GM18873 (cell line): Measurements from ENCODE around the gene PLS3.

Experiments
- ATAC-seq: cut with Tn5 transposase; IDR thresholded peaks from one replicate; pipeline ENCODE4 v1.9.1; 2021; ENCODE audit warnings: mild to moderate bottlenecking, moderate library complexity, moderate number of reproducible peaks; ENCODE audit not compliant: unreplicated experiment, low FRiP score

The PLS3 gene

DNA sequence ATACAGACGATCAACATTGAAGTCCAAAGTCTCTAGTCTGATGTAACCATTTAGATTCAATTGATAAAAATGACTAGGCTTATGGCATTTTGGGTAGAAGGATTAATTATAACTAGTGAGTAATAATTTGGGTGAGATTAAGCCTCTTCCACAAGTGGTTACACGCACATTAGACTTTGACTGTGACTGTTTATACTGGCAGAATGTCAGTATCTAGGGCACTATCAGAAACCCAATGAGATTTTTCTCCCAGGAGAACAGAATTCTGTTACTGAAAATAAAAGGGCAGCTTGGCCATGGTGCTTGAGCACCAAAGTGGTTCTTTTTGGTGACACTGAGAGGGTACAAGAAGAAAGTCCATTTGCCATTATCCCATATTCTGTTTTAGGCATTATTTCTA is 3.3 kb downstream of the PLS3 start:
- ATAC-seq = no peak

DNA sequence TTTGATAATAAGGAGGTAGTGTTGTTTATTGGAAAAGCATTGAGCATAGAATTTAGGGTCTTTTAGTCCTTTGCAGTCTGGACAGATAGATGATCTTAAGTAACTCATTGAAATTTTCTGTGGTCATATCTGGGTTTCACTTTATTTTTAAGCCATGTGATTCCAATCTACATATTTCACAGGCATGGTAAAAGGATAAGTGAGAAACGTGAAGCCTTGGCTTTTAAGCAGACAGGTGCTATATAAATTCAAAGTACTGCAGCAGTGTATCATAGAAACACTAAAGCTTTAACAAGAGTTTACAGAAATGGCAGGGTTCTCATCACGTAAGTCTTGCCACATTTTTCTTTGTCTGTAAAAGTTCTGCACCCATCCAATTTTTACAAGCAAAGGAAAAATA is 4.9 kb downstream of the PLS3 start:
- no peak for ATAC-seq

DNA sequence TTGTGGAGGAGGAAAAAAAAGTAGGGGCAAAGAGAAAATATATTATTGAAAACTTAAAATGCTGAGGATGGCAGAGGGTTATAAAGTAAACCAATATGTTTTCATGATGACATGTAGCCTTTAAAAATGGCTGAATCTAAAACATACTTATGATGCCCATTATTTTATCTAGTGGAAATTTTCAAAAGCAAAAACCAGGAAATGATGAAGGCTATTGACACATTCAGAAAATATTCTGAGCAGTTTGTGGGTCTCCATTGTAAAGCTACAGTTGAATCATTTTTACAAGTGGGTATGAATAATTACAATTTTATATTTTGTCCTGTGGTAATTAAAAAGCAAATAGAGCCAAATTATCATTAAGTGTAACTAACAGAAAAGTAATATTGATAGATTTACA is 10.7 kb downstream of the PLS3 start:
- no peak for ATAC-seq

DNA sequence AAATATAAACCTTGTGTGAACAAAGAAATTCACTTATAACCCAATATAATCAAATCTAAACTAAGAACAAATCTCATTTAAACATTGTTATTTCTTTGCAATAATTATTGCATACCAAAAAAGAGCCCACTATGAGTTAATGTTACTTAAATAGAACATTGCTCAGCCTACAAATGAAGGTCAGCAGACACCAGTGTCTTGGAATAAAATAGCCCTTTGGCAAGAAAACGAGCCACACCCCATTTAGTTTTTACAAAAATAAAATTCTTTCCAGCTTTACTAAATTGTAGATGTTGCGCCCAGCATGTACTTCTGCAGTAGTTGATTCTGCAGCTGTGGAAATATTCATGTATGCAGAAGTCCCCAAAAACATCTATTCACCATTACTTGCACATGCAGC is 12.2 kb downstream of the PLS3 start:
- no peak for ATAC-seq

DNA sequence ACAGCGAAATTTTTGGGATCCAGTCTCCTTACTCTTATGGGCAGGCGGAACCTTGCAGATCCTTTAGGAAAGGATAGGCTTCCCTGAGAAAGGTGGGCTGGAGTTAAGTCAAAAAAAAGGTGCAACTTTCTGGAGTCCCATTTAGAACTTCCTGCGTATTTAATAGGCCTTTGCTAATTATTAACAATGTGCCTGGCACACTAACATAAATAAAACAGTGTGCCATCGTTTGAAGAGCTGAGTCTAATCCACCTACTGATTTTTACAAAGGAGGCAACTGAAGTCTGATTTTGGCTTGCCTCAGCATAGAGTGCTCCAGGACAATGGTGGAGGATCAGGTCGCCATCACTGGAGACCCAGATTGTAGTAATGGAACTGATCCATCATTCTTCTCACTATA is 15.7 kb downstream of the PLS3 start:
- ATAC-seq = no peak

DNA sequence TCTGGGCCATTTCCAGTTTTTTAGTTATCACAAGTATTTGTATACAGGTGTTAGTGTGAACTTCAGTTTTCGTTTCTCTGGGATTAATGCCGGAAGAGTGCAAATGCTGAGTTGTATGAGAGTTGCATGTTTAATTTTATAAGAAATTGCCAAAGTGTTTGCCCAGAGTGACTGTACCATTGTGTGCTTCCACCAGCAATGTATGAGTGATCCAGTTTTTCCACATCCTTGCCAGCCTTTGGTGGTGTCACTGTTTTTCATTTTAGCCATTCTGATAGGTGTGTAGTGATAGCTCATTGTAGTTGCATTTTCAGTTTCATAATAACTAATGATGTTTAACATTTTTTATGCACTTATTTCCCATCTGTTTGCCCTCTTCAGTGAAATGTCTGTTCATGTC is 18.4 kb downstream of the PLS3 start:
- ATAC-seq = no peak

DNA sequence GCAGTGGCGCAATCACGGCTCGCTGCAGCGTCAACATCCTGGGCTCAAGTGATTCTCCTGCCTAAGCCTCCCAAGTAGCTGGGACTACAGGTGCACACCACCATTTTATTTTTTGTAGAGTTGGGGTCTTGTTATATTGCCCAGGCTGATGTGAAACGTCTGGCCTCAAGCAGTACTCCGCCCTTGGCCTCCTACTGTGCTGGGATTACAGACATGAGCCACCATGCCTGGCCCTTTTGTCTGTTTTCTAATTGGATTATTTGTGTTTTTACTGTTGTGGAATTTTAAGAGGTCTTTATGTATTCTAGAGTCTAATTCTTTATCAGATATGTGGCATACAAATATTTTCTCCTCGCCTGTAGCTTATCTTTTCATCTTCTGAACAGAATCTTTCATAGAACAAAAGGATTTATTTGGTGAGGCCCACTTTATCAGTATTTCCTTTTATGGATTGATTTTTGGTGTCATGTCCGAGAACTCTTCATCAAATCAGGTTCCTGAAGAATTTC is 18.9 kb downstream of the PLS3 start:
- no peak for ATAC-seq

DNA sequence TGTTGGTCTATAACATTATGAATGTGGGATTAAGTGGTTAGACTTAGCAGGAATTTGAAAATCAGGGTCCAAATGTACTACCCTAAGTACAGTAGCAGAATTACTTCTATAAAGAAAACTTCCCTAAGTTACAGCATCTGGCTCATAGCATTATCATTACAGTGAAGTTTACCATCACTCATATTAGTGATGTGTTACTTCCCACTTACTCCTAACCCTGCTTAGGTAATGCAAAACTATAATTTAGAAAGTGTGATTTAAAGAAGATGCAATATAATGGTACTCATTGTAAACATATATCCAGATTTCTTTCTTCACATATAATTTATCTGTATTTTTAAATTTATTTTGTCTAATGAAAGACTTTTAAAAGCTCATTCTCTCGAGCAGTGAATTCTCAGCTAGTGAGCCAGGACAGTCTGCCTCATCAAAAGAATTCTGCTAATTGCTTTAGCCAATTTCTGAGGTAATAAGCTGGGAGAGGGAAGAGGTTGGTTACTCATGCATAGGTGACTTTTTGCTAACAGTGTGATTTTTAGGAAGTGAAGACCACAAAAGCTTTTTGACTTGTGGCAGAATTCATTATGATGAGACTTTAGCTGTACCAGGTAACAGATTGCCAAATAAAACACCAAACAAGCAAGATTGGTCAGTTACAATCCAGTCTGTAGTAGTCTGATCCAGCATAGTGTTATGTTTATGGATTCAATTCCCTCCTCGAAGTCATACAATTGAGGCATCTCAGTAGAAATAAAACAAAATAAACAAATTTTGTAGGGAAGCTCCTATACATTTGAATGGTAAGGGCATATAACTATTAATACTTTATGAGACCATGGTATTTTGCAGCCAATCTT is 21.0 kb downstream of the PLS3 start:
- ATAC-seq = no peak

DNA sequence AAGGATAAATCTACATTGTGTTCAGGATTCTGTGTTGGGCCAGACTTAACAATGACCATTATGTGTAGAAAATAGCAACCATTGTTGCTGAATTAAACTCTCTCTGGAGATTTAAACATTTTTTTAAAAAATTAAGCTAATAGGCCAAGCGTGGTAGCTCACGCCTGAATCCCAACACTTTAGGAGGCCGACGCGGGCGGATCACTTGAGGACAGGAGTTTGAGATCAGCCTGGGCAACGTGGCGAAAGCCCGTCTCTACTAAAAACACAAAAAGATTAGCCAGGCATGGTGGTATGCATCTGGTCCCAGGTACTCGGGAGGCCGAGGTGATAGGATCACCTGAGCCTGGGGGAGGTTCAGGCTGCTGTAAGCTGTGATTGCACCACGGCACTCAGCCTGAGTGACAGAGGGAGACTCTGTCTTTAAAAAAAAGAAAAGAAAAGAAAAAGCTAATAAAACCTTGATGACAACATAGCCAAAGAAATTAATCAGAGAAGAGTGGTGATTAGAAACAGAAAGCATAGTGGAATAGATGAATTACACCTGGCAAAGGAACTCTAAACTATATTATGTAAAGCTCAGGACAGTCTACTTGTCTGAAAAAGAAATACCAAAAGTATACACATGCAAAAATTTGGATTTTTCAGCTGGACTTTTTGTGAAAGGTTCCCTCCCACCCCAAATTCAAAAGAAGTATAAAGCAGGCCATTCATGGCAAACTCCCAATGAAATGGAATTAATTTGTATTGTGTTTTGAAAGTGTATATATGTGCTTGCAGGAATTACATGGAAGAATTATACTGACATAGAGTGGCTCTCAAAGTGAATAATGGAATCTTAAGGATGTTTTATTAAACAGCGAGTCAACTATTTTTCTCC is 21.9 kb downstream of the PLS3 start:
- ATAC-seq = no peak

DNA sequence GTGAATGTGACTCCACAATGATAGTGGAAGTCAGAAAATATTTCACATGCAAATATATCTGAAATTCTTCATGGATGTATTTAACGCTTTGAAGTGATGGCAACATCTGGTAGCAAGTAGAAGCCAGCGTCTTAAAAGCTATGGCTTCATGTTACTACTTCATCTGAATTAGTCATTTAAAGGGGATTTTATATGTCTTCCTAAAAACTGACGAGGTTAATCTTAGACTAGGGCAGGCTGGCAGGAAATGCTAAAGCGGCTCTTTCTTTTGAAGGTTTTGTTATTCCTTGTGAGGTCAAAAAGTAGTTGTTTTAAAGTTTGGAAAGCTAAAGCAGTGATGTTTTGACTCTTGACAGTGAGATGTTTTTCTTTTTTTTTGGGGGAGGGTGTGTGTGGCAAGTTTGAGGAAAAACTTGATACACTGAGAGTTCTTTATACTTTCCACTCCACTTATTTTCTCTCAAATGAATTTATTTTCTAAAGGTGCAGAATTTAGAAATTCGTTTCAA is 22.6 kb downstream of the PLS3 start:
- no peak for ATAC-seq

DNA sequence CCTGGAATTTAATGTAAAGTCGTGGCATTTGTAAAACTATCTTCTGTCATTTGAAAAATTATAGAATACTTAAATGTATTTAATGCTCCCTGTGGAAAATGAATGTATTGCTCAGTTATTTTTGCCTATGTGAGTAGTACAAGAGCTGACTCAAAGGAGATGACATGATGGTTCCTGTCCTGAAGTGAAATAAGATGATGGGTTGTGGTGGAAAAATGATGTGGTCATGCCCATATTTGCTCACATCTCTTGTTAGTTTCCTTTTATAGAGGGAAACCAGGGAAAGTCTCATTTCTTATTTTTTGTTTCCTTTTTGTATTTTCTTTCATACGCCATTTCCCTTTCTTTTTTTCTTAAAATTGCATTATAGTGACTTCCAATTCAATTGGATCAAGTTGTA is 23.7 kb downstream of the PLS3 start:
- no peak for ATAC-seq

DNA sequence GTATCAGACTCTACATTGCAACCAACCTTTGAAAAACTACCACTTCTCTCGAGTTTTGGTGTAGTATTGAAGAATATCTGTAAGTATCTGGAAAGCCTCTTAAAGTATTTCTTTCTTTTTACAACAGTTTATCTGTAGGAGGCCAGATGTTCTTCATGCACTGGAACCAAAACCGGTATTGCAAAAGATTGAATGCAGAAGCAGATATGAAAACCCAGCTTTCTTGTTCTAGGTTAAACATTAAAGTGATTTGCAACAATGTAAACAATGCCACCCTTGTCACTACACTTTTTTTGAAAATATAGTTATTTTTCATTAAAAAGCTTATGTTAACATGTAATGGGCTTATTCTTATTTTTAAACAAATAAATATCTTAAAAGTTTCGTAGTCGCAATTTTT is 27.2 kb downstream of the PLS3 start:
- ATAC-seq = no peak

DNA sequence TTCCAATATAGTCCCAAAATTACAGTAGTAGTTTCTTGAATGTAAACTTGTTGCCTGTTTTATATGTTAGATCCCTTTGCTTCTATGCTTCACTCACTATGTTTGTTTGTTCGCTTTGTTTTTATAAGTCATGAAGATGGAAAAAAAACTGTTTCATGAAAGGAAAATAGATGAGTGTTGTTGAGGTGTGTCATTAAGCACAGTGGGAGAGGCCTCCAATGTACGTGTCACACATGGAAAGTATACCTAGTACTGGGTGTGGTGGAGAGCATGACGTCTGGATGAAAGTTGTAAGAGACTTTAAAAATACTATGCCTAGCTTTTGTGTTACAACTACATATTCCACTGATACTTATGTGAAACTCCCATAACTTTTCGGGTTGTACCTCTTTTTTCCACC is 28.4 kb downstream of the PLS3 start:
- ATAC-seq = no peak

DNA sequence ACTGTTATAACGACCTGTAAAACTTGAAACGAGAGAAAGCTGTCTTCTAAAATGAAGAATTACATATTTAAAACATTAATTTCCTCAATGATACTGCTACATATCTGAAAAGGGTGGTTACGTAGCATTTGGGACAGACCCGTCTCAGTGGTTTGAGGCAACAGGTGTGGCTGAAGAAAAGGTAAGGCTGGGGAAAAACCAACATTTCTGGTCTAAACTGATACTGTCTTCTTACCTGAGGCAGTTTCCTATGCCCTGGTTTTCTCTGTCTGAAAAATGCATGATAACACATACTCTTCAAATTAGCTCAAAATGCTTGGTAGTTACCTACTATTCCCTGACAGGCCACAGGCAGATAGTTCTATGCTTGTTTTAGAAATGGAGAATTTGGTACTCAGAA is 30.4 kb downstream of the PLS3 start:
- no peak for ATAC-seq

DNA sequence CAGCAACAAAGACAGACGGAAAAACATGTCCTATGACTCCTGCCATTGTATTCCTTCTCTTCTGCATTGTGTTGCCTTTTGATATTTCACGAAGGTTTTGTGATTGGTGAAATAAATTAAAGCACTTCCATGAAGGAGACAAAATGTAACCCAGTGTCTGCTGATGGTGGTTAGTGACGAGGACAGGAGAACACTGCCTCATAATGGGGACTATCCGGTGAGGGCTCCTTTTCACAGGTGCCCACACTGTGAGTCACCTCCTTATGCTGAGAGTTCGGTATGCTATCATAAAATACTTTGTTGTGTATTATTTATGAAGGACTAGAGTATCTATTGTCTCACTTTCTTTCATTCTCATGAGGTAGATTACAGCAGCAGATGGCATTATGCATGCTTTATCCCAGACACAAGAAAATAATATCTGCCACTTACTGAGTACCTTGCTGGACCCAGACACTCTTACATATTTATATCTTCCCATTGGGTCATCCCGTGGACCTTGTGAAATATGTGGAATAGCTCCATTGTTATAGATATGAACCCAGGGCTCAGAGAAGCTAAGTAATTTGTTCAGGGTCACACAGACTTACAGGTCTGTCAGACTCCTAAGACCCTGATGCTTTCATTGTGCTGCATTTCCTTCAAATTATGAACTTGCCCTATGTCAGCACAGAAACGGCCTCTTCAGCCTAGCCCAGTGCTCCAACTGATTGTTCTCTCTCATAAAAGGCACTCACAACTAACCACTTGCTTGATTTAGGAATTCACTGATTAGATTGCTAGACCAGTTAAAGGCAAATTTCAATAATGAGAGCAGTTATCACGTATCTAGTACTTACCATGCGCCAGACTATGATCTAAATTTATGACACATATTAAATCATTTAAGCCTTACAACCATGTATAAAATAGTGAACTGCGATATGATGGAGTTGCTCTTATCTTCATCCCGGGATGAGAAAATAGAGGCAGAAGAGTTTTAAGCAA is 31.2 kb downstream of the PLS3 start:
- ATAC-seq = no peak

DNA sequence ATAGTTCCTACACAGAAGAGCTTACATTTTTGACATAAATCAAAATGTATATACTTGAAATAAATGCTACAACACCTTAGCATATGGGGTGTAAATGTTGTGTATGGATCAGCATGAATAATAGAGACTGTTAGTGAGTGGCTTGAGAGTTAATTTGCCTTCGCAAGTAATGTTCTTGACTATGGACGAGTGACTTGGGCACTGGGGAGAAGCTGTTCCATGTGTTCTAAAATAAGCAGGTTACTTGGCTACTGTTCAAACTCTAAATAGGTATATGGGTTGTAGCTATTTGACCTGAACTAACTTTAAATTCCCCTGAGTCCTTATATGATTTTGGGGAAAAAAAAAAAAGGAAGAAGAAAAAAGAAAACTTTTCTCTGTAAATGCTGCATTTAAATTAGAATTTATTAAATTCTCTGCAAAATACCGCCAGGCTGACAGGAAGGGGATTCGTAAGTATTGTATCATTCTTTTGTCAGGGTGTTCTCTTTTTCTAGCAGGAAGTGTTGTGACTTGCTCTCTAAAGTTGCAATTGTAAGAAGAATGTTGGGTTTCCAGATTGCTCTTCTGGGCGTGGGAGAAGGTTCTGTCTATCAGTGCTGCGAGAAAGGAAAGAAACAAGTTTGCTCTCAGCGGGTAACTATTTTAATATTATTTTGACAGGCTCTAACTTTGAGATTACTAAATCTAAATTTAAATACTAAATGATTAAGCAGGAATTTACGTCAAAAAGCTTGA is 32.2 kb downstream of the PLS3 start:
- no peak for ATAC-seq

DNA sequence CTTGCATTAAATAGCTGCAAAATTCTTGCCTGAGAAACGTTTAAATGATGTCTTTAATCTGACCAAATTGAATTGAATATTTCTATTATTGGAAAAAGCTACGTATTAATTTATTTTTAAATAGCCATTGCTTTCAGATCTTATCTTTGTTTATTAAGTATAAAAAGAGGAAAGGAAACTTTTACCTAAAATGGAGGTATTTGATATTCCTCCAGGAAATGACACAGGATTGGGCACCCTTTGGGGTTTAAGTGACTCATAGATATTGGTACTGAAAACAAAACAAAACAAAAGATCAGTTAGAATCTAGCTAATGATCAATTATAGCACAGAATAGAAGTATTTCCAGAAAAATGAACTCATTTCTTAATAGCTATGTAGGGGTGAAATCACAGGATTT is 34.1 kb downstream of the PLS3 start:
- no peak for ATAC-seq

DNA sequence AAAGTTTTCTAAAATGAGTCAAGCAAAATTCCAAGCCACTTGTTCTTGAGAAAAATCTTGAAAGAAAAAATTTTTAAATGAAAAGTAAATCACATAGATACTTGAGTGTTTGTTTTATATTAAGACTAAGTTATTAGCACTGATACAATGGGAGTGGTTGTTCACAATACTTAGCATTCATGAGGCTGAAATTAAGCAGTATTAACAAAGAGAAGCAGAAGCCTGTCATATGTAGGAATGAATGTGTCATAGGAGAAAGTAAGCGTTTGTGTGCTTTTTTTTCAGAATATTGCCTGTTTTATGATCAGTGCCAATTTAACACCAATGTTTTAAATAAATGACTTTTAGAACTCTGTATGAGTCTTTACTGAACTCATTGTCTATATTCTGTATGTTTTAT is 37.6 kb downstream of the PLS3 start:
- no peak for ATAC-seq

DNA sequence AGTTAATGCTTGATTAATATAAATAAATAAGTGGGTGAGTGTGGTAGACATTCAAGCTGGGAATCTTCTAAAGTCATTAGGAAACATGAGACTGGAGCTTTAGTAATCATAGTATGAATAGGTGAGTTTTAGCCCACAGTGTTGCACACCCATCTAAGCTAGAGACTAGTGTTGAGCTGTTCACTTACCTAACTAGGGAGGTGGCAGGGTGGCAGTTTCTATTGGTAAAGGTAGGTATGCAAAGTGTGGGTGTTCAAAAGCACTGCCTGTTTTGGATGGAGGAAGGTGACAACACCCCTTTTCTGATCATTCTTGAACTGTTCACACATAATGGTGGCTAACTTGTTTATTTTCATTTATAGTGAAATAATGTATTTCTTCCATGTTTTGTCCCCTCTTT is 41.3 kb downstream of the PLS3 start:
- ATAC-seq = no peak
